Fibroblast of skin of right quadriceps (primary cell): ENCODE results near the gene MPZL3.
A peak's percentile ranks its signal among the peaks of the same experiment; 100 is the strongest.

ENCODE experiments used
- DNase-seq: peaks from one replicate; pipeline ENCODE4 v3.0.0-alpha.2; 2013

Gene MPZL3

GRCh38 chr11:118264569-118265465, 12.7 kb upstream of the MPZL3 start:
- DNase-seq = no peak

- no peak for DNase-seq
These were observed 11.8 kb upstream of the MPZL3 start, which contains the start of gene MPZL2 for GRCh38 chr11:118263695-118264568. Gene MPZL2 (minus strand): TSS chr11:118264297. CDS start chr11:118264153, 144 bp downstream.

- DNase-seq = no peak
These were observed 10.9 kb upstream of the MPZL3 start for GRCh38 chr11:118263112-118263511.

GRCh38 chr11:118260353-118260752, 8.2 kb upstream of the MPZL3 start:
- DNase-seq = no peak

GRCh38 chr11:118259138-118259537, 7.0 kb upstream of the MPZL3 start:
- DNase-seq = no peak

GRCh38 chr11:118258410-118258809, 6.2 kb upstream of the MPZL3 start:
- DNase-seq = no peak

- no peak for DNase-seq
These were observed 523 bp upstream of the MPZL3 start for GRCh38 chr11:118252688-118253087.

GRCh38 chr11:118247041-118247440, 5.1 kb downstream of the MPZL3 start:
- no peak for DNase-seq

- no peak for DNase-seq
These were observed 6.1 kb downstream of the MPZL3 start for GRCh38 chr11:118245936-118246562.

GRCh38 chr11:118243993-118244762, 8.0 kb downstream of the MPZL3 start:
- no peak for DNase-seq

GRCh38 chr11:118243161-118243560, 9.0 kb downstream of the MPZL3 start:
- no peak for DNase-seq

- DNase-seq = no peak
These were observed 10.4 kb downstream of the MPZL3 start for GRCh38 chr11:118241764-118242098.

- DNase-seq = peak; percentile 2
These were observed 11.0 kb downstream of the MPZL3 start for GRCh38 chr11:118240999-118241763.

- DNase-seq = no peak
These were observed 12.5 kb downstream of the MPZL3 start for GRCh38 chr11:118239509-118240205.

GRCh38 chr11:118238929-118239328, 13.2 kb downstream of the MPZL3 start:
- no peak for DNase-seq

- no peak for DNase-seq
These were observed 13.7 kb downstream of the MPZL3 start for GRCh38 chr11:118238421-118238820.

- DNase-seq = no peak
These were observed 16.0 kb downstream of the MPZL3 start for GRCh38 chr11:118236170-118236569.

- DNase-seq = no peak
These were observed 17.3 kb downstream of the MPZL3 start for GRCh38 chr11:118234833-118235232.

GRCh38 chr11:118233850-118234249, 18.3 kb downstream of the MPZL3 start:
- no peak for DNase-seq

- DNase-seq = no peak
These were observed 18.8 kb downstream of the MPZL3 start for GRCh38 chr11:118233377-118233776.

- DNase-seq = no peak
These were observed 19.5 kb downstream of the MPZL3 start for GRCh38 chr11:118232659-118233058.
